Fibroblast of mammary gland (primary cell): ENCODE measurements around the gene EEFSEC.

ENCODE experiments used
- DNase-seq: peaks from one replicate; pipeline ENCODE4 v3.0.0-alpha.2; 2010; ENCODE audit warnings: low read depth
- H3K4me3 ChIP-seq: 2 replicates; pipeline ENCODE4 v1.5.1; 2011; ENCODE audit warnings: low read depth, mild to moderate bottlenecking, low read length, moderate library complexity; ENCODE audit not compliant: control insufficient read depth
- CTCF ChIP-seq: conservative IDR thresholded peaks from 2 replicates; pipeline ENCODE4 v1.5.1; 2011; ENCODE audit warnings: low read depth, low read length, inconsistent platforms; ENCODE audit not compliant: control insufficient read depth, insufficient read depth

Gene EEFSEC

GRCh38 chr3:128364808-128365360, 211.6 kb downstream of the EEFSEC start:
- no peak for TF ChIP-seq CTCF
- H3K4me3 ChIP-seq = no peak overlapping the region
- no peak for DNase-seq

- no peak overlapping the region for H3K4me3 ChIP-seq
- DNase-seq = no peak
- TF ChIP-seq CTCF = no peak
Measured at GRCh38 chr3:128366136-128366535, 212.9 kb downstream of the EEFSEC start.

GRCh38 chr3:128366652-128367051, 213.4 kb downstream of the EEFSEC start:
- no peak for DNase-seq
- no peak for TF ChIP-seq CTCF
- no peak overlapping the region for H3K4me3 ChIP-seq

- DNase-seq = no peak
- TF ChIP-seq CTCF = no peak
- H3K4me3 ChIP-seq = no peak overlapping the region
Measured at GRCh38 chr3:128367221-128367620, 213.9 kb downstream of the EEFSEC start.

- no peak overlapping the region for H3K4me3 ChIP-seq
- DNase-seq = no peak
- no peak for TF ChIP-seq CTCF
Measured at GRCh38 chr3:128367761-128368160, 214.5 kb downstream of the EEFSEC start.

GRCh38 chr3:128368626-128369025, 215.3 kb downstream of the EEFSEC start:
- no peak for DNase-seq
- TF ChIP-seq CTCF = no peak
- H3K4me3 ChIP-seq = no peak overlapping the region

- no peak for DNase-seq
- no peak for TF ChIP-seq CTCF
- no peak overlapping the region for H3K4me3 ChIP-seq
Measured at GRCh38 chr3:128369121-128369703, 215.9 kb downstream of the EEFSEC start.
